IMR-90 (cell line): ENCODE results near the gene ITLN2.

Experiments
- BHLHE40 ChIP-seq: fragments of 150-350 bp; IDR thresholded peaks from 2 replicates; pipeline ENCODE4 v1.6.1; 2016; ENCODE audit warnings: mild to moderate bottlenecking, low read depth, low read length
- CEBPB ChIP-seq: IDR thresholded peaks from 2 replicates; pipeline ENCODE4 v1.6.1; 2012; ENCODE audit warnings: low read depth, low read length, improper control_type of control experiment
- CTCF ChIP-seq: conservative IDR thresholded peaks from 2 replicates; pipeline ENCODE4 v1.5.1; 2012; ENCODE audit warnings: mild to moderate bottlenecking, low read depth, low read length, improper control_type of control experiment
- ELK1 ChIP-seq: fragments of 150-350 bp; IDR thresholded peaks from 2 replicates; pipeline ENCODE4 v1.6.1; 2016; ENCODE audit warnings: low read depth, mild to moderate bottlenecking, low read length, moderate library complexity, borderline replicate concordance
- FOS ChIP-seq: fragments of 150-350 bp; IDR thresholded peaks from 2 replicates; pipeline ENCODE4 v1.6.1; 2016; ENCODE audit warnings: low read depth, low read length
- MAFK ChIP-seq: IDR thresholded peaks from 2 replicates; pipeline ENCODE4 v1.6.1; 2012; ENCODE audit warnings: low read depth, low read length, improper control_type of control experiment
- MAZ ChIP-seq: IDR thresholded peaks from 2 replicates; pipeline ENCODE4 v1.6.1; 2012; ENCODE audit warnings: low read depth, mild to moderate bottlenecking, low read length, improper control_type of control experiment, moderate library complexity, borderline replicate concordance
- MXI1 ChIP-seq: IDR thresholded peaks from 2 replicates; pipeline ENCODE4 v1.6.1; 2012; ENCODE audit warnings: low read depth, mild to moderate bottlenecking, low read length, moderate library complexity, borderline replicate concordance
- NFE2L2 ChIP-seq: fragments of 150-350 bp; IDR thresholded peaks from 2 replicates; pipeline ENCODE4 v1.6.1; 2016; ENCODE audit warnings: low read depth, mild to moderate bottlenecking, low read length
- POLR2A ChIP-seq: IDR thresholded peaks from 2 replicates; pipeline ENCODE4 v1.6.1; 2012; ENCODE audit warnings: mild to moderate bottlenecking, low read depth, low read length
- RAD21 ChIP-seq: IDR thresholded peaks from 2 replicates; pipeline ENCODE4 v1.6.1; 2012; ENCODE audit warnings: low read length, improper control_type of control experiment
- RCOR1 ChIP-seq: IDR thresholded peaks from 2 replicates; pipeline ENCODE4 v1.6.1; 2012; ENCODE audit warnings: mild to moderate bottlenecking, low read length, improper control_type of control experiment; ENCODE audit not compliant: insufficient replicate concordance
- SMC3 ChIP-seq: fragments of 150-350 bp; IDR thresholded peaks from 2 replicates; pipeline ENCODE4 v1.6.1; 2016; ENCODE audit warnings: low read depth, mild to moderate bottlenecking, antibody characterized with exemption, low read length, moderate library complexity
- USF2 ChIP-seq: fragments of 150-350 bp; IDR thresholded peaks from 2 replicates; pipeline ENCODE4 v1.6.1; 2017; ENCODE audit warnings: mild to moderate bottlenecking, antibody characterized with exemption, low read length, low read depth

- TF ChIP-seq CEBPB (no peak), POLR2A (no peak), USF2 (no peak), CTCF (no peak), MAFK (no peak), FOS (no peak), RCOR1 (no peak), BHLHE40 (no peak), SMC3 (no peak), MAZ (no peak), NFE2L2 (no peak), MXI1 (no peak), ELK1 (no peak), RAD21 (no peak)
Observed at GRCh38 chr1:160956966-160957365, 2.4 kb upstream of the ITLN2 start.
